Uterus (tissue), 2 donors: ENCODE data around the gene CFAP20DC.

Experiments used
- POLR2A ChIP-seq, 2 donors: fragments of 450-650 bp; IDR thresholded peaks; one replicate each; pipeline ENCODE4 v1.6.1; 2016; ENCODE audit warnings: antibody characterized with exemption in 2 of 2, mild to moderate bottlenecking in 1 of 2, moderate library complexity in 1 of 2
- TF ChIP-seq, protein P1 (sequence below), 4 experiments: fragments of 200-600 bp in 2 of 4; fragments of 450-650 bp in 2 of 4; sonication (generic) in 2 of 4; IDR thresholded peaks; one replicate each; pipeline ENCODE4 v1.5.1; 2016 to 2019; ENCODE audit warnings: antibody characterized with exemption in 4 of 4, mild to moderate bottlenecking in 2 of 4, moderate library complexity in 1 of 4

DNA sequence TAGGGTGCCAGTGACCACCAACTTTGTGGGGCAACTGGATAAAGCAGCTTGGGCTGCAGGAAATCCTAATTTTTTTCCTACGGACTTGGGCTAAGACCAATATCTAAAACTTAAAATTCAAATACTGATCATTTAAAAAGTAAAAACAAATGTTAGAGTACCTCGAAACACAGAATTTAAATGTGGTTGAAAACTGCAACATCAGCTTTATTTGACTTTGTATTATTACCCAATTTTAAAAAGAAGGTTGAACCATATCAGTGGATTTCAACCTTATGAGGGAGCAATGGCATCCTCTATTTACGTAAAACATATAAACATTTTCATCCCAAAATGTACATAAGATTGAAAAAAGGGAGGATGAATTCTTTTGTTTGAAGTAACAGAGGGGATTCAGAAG, 26.2 kb downstream of the CFAP20DC start:
- TF ChIP-seq, protein P1, sequence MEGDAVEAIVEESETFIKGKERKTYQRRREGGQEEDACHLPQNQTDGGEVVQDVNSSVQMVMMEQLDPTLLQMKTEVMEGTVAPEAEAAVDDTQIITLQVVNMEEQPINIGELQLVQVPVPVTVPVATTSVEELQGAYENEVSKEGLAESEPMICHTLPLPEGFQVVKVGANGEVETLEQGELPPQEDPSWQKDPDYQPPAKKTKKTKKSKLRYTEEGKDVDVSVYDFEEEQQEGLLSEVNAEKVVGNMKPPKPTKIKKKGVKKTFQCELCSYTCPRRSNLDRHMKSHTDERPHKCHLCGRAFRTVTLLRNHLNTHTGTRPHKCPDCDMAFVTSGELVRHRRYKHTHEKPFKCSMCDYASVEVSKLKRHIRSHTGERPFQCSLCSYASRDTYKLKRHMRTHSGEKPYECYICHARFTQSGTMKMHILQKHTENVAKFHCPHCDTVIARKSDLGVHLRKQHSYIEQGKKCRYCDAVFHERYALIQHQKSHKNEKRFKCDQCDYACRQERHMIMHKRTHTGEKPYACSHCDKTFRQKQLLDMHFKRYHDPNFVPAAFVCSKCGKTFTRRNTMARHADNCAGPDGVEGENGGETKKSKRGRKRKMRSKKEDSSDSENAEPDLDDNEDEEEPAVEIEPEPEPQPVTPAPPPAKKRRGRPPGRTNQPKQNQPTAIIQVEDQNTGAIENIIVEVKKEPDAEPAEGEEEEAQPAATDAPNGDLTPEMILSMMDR (IDR thresholded peaks at IDR 0.05) = no peak
- no peak for TF ChIP-seq POLR2A (IDR thresholded peaks at IDR 0.05)
